Amygdala (tissue), 56 donors: ENCODE data around the gene CREBBP.
A peak's percentile ranks its signal among the peaks of the same experiment; 100 is the strongest.

Experiments used
- DNase-seq, 56 donors: peaks; one replicate each; lab custom pipeline; 2025; lab: John Stamatoyannopoulos, UW

Gene CREBBP

GRCh38 chr16:3829631-3830536 lies 50.6 kb downstream of the CREBBP start:
- DNase-seq, result no peak

- DNase-seq, result no peak
Observed at GRCh38 chr16:3825940-3826339, 54.6 kb downstream of the CREBBP start.

- no peak for DNase-seq
Observed at GRCh38 chr16:3825103-3825502, 55.4 kb downstream of the CREBBP start.

- peak in 2 of 56 donors; percentile 11 to 15 for DNase-seq
Observed at GRCh38 chr16:3824121-3824795, 56.3 kb downstream of the CREBBP start.

GRCh38 chr16:3823427-3823826 lies 57.1 kb downstream of the CREBBP start:
- DNase-seq, result no peak

GRCh38 chr16:3822366-3823045 lies 58.0 kb downstream of the CREBBP start:
- no peak for DNase-seq

GRCh38 chr16:3821184-3821583 lies 59.3 kb downstream of the CREBBP start:
- no peak for DNase-seq

- DNase-seq, result peak in 1 of 56 donors; percentile 20
Observed at GRCh38 chr16:3819746-3820724, 60.5 kb downstream of the CREBBP start.

- DNase-seq, result no peak
Observed at GRCh38 chr16:3819175-3819527, 61.4 kb downstream of the CREBBP start.

GRCh38 chr16:3816326-3816725 lies 64.2 kb downstream of the CREBBP start:
- no peak for DNase-seq

- DNase-seq, result no peak
Observed at GRCh38 chr16:3814755-3815154, 65.8 kb downstream of the CREBBP start.

- no peak for DNase-seq
Observed at GRCh38 chr16:3812469-3813172, 67.9 kb downstream of the CREBBP start.

GRCh38 chr16:3810818-3811217 lies 69.7 kb downstream of the CREBBP start:
- DNase-seq, result no peak

GRCh38 chr16:3810198-3810664 lies 70.3 kb downstream of the CREBBP start:
- DNase-seq, result no peak

GRCh38 chr16:3808308-3809063 lies 72.0 kb downstream of the CREBBP start:
- no peak for DNase-seq

GRCh38 chr16:3807425-3808123 lies 72.9 kb downstream of the CREBBP start:
- no peak for DNase-seq

- DNase-seq, result no peak
Observed at GRCh38 chr16:3804426-3805016, 76.0 kb downstream of the CREBBP start.
